Measurements from ENCODE around the gene C6orf89.
"Not testable (repeated sequence)": the region's sequence is repeated elsewhere in the genome, so short reads cannot be mapped to it uniquely, and the experiment has no call there.

C6orf89 gene

GRCh38 chr6:36888115-36888643 is 2.4 kb downstream of the C6orf89 start:
- DNase-seq (ENCODE audit: low spot score): no peak

DNA sequence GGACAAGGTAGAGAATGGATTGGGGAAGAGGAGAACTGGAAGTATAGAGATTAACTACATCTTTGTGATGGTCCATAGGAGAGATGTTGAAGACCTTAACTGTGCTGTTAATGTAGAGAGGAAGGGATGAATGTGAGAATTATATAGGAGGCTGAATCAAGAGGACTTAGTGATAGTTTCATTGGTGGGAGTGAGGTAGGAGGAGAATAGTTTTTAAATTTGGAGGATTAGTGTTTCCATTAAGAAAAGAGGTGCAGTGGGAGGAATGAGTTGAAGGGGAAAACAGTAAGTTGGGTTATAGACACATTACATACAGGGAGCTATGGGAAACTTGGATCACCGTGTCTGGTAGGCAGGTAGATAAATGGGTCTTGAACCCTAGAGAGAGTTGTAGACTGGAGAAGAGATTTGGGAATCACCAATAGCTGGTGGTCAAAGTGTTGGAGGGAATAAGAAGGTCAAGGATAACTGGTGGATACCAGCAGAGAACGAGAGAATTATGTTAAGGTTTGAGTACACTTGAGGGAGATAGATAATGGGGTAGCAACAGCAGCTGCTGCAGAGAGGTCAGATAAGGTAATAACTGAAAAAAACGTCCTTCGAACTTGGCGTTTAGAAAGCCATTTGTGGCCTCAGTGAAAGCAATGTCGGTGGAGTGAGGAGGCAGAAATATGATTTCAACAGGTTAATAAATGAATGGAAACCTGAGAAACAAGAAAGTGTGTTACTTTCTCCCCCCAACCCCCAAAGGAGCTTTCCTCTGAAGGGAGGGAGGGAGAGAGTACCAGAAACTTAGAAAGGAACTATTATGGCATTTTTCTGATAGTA is 3.1 kb downstream of the C6orf89 start:
- no peak for DNase-seq (ENCODE audit: low spot score)

DNA sequence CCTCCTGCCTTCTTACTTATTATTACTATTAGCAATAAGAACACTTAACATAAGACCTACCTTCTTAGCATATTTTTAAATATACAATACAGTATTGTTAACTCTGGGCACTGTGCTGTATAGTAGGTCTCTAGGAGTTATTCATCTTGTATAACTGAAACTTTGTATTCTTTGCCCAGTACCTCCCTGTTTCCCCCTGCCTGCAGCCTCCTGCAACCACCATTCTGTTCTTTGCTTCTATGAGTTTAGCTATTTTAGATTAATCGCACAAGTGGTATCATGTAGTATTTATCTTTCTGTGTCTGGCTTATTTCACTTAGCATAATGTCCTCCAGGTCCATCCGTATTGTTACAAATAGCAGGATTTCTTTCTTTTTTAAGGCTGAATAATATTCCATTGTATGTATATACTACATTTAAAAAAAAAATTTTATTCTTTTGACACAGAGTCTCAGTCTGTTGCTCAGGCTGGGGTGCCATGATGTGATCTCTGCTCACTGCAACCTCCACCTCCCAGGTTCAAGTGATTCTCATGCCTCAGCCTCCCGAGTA is 4.4 kb downstream of the C6orf89 start:
- DNase-seq (ENCODE audit: low spot score): no peak

- not testable (repeated sequence) for DNase-seq (ENCODE audit: low spot score)
Measured at GRCh38 chr6:36891153-36891552, 5.4 kb downstream of the C6orf89 start.

GRCh38 chr6:36893976-36894932 is 8.5 kb downstream of the C6orf89 start:
- DNase-seq (ENCODE audit: low spot score): no peak

DNA sequence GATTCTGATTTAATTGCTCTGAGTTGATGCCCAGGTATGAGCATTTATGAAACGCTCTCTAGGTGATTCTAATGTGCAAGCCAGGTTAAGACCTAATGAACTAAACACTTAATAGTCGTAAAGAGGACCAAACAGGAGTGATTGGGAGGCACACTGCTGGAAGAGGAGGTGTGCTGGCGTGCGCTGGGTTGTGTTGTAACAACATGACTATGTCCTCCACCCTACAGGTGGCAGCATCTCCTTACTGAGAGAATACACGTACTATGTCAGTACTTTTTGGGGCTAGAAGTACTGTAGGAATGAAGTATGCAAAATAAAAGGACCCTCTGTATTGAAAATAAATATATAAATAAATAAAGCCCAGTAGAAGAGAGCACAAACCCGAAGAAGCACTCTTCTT is 11.9 kb downstream of the C6orf89 start:
- no peak for DNase-seq (ENCODE audit: low spot score)

DNA sequence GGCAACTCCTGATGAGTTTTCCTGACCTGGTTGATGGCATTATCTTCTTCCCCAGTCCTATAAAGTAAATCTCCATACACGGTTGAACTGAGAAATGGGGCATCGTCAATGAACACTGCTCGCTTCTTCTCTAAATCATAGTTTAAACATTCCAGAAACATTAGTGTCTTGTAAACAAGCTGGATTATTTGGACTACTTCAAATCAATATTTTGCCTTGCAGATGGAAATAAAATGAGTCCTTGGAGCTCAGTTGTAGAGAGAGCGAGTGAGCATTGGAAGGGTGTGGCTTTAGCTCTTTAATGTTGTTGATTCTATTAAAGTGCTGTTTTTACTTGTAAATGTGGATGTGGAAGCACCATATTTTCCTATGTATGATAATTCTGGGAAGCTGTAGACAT is 18.4 kb downstream of the C6orf89 start:
- DNase-seq (ENCODE audit: low spot score): no peak

DNA sequence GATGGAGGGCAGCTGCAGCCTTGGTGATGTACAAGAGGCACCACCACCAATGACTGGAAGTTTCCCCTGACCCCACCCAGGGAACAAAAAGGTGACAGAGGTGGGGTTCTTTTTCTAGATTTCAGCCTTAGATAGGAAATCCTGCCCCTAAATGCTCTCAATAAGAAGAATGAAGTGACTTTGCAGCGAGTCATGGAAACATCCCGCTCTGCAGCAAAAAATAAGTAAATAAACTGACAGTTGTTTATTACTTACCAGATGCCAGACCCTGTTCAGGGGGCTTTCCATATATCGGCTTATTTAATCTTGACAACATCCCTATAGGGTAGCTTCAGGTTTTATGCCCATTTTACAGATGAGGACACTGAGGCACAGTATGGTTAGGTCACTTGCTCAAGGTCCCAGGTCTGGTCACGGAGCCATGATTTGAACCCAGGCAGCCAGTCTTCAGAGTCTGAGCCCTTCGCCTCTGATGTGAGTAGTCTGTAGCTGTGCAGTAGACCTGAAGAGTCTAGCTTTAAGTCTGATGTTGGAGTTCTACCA is 19.2 kb downstream of the C6orf89 start:
- DNase-seq (ENCODE audit: low spot score): no peak

- DNase-seq (ENCODE audit: low spot score): no peak
Measured at GRCh38 chr6:36906539-36907325, 21.0 kb downstream of the C6orf89 start.

DNA sequence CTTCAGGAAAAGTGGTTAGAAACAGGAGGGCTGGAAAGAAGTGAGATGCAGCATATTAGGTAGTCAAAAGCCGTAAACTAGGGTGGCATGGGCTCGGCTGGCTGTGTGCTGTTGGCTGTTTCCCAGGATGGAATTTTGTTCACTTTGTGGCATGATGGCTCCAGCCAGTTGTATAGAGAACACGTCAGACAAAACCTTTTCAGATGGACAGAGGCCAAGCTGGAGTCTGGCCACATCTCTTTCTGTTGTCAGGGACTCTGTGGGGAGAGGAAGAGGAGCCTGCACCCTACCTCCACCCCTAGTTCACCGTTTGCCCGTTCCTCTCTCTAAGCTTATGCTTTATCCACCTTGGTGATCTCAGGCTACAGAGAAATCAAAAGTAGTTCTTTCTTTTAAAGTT is 22.0 kb downstream of the C6orf89 start:
- DNase-seq (ENCODE audit: low spot score): no peak

- DNase-seq (ENCODE audit: low spot score): no peak
Measured at GRCh38 chr6:36908747-36909146, 23.0 kb downstream of the C6orf89 start.

DNA sequence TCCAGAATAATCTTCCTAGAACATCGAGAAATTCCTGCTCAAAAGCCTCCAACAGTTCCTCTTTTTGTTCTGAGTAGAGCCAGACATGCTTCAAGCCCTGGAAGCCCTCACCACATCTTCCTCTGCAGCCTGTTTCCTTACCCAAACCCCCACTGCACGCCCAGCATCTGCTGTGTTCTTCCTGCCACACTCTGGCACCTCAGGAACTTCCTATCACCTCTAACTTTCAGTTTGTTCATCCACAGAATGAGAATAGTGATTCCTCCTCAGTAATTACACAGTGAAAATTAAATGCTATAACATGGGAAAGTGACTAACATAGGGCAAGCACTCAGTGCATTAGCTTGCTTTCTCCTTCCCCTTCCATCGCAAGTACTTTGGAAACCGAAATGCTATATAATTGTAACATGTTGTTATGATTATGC is 26.3 kb downstream of the C6orf89 start:
- no peak for DNase-seq (ENCODE audit: low spot score)

- no peak for DNase-seq (ENCODE audit: low spot score)
Measured at GRCh38 chr6:36912586-36912985, 26.8 kb downstream of the C6orf89 start.

- no peak for DNase-seq (ENCODE audit: low spot score)
Measured at GRCh38 chr6:36913082-36913481, 27.3 kb downstream of the C6orf89 start.

DNA sequence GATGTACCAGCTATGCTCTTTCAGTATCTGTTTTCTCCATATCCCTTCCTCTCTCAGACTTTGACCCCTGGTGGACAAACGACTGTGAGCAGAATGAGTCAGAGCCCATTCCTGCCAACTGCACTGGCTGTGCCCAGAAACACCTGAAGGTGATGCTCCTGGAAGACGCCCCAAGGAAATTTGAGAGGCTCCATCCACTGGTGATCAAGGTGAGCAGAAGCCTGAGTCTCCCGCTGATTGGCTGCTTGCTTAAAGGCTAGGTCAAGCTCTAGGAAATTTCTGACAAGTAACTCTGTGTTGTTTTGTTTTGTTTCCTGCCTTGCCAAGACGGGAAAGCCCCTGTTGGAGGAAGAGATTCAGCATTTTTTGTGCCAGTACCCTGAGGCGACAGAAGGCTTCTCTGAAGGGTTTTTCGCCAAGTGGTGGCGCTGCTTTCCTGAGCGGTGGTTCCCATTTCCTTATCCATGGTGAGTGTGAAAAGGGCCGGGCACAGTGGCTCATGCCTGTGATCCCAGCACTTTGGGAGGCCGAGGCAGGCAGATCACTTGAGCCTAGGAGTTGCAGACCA is 28.6 kb downstream of the C6orf89 start:
- DNase-seq (ENCODE audit: low spot score): no peak

DNA sequence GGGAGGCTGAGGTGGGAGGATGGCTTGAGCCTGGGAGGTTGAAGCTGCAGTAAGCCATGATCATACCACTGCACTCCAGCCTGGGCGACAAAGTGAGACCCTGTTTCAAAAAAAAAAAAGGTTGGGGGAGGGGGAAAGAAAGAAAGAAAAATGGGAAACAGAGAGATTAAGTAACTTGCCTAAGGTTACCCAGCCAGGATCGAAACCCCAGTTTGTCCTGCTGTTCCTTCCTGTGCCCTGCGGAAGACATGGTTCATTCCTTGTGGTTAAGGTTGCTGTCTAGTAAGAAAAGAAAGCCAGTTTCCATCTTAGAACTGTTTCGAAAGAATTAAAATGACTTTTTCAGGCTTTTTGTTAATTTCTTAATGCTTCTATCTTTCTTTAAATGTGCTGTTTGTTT is 29.8 kb downstream of the C6orf89 start:
- no peak for DNase-seq (ENCODE audit: low spot score)

DNA sequence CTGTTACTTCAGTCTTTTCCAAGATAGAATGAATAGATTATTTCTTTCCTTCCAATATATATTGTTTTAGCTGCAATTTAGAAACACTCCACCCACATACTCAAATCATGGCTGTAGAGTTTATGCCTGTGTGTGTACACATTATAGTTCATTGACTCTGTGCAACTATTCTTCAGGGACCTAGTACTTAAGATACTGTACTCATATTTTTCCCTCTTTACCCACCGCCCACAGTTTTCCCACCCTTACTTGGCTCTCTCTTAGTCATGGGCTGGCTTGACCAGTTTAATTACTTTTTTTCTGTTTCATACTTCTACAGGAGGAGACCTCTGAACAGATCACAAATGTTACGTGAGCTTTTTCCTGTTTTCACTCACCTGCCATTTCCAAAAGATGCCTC is 30.4 kb downstream of the C6orf89 start:
- no peak for DNase-seq (ENCODE audit: low spot score)

DNA sequence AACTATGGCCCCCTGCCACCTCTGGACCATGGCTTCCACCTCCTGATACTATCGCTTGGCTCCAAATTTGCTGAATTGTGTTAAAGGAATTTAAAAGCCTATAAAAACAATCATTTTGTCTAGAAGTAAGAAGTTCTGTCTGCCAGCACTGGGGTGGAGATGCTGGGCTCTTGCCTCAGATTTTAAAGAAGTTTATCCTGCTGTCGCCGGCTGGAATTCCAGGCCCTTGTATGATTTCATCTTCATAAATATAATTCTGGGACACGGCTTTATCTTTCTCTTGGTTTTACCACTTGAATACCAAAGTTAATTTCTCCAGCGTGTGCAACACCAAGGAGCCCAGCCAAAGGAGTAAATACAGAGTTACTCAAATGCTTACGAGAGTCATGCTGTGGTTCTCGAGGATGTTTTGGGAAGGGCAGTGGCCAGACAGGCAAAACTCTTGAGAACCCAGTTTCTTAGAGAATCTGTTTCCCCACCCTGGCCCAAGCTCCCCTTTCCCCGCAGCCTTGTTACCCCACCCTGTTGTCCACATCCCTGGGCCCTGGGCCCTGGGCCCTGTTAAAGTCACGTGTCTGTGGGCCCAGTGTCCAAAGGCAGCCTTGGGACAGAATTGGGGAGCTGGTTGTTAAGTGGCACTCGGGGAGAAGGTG is 31.9 kb downstream of the C6orf89 start:
- DNase-seq (ENCODE audit: low spot score): no peak

DNA sequence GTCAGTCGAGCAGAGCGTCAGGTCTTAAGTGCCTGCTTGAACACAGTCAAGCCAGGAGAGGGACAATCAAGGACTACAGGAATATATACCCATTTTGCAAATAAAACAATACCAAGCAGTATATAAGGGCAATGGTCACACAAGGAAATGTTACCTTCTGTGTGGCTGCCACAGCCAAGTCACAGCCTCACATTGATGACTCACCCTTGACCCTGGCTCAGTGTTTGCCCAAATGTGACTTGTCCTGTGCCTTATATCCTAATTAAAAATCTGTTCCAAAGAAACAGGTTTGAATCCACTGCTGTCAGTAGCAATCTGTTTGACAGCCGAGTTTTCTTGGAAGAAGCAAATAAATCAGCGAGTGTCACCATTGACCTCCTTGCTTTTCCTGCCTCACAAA is 34.3 kb downstream of the C6orf89 start:
- no peak for DNase-seq (ENCODE audit: low spot score)

DNA sequence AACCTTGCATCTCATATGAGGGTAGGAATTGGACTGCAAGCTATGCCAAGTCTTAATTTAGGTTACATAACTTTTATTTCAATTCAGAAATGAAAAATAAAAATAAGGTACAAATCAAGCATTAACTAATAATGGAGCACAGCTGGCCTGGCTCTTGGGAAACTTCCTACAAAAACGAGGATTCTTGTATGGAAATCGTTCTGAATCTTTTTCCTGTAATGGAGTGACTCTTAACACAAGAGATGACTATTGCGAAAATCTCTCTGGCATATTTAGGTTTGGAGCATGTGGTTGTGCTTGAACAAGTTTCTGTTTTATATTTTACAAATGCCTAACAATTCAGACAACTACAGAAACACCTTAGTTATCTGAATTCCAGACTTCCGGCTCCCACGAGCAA is 34.8 kb downstream of the C6orf89 start:
- DNase-seq (ENCODE audit: low spot score): no peak

Data from germinal center (tissue), 1 donor.